HG03175 (cell line): ENCODE measurements around the gene CRLF2.
"Not testable (repeated sequence)": the region's sequence is repeated elsewhere in the genome, so short reads cannot be mapped to it uniquely, and the experiment has no call there.

Source experiments
- ATAC-seq: cut with Tn5 transposase; IDR thresholded peaks from one replicate; pipeline ENCODE4 v1.9.1; 2021; ENCODE audit warnings: mild to moderate bottlenecking, moderate library complexity; ENCODE audit not compliant: unreplicated experiment

The CRLF2 gene, protein sequence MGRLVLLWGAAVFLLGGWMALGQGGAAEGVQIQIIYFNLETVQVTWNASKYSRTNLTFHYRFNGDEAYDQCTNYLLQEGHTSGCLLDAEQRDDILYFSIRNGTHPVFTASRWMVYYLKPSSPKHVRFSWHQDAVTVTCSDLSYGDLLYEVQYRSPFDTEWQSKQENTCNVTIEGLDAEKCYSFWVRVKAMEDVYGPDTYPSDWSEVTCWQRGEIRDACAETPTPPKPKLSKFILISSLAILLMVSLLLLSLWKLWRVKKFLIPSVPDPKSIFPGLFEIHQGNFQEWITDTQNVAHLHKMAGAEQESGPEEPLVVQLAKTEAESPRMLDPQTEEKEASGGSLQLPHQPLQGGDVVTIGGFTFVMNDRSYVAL

GRCh38 chrX:1212532-1212931 lies at the start of gene CRLF2:
TSS of gene CRLF2 (minus strand) at chrX:1212649. CDS start at chrX:1212634, 15 bp downstream.
- ATAC-seq: peak; percentile 81

GRCh38 chrX:1261771-1262170 lies 49.3 kb upstream of the CRLF2 start:
- not testable (repeated sequence) for ATAC-seq

DNA sequence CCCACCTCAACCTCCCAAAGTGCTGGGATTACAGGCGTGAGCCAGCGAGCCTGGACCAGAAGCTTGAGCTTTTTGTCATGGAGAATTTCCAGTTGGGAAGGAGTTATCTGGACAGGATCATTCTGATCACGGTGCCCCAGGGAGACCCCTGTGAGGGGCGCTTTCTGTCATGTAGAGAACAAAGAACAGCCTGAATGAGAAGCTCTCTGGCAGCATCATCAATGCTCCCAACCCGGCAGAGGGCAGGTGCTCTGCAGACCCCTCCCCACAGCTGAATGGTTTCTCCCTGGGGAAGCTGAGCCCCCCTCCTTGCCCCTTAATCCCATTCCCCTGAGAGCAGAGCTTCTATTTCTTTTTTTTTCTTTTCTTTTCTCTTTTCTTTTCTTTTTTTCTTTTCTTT lies 48.8 kb upstream of the CRLF2 start:
- no peak for ATAC-seq

- ATAC-seq: no peak
Measured at GRCh38 chrX:1252861-1253260, 40.4 kb upstream of the CRLF2 start.

DNA sequence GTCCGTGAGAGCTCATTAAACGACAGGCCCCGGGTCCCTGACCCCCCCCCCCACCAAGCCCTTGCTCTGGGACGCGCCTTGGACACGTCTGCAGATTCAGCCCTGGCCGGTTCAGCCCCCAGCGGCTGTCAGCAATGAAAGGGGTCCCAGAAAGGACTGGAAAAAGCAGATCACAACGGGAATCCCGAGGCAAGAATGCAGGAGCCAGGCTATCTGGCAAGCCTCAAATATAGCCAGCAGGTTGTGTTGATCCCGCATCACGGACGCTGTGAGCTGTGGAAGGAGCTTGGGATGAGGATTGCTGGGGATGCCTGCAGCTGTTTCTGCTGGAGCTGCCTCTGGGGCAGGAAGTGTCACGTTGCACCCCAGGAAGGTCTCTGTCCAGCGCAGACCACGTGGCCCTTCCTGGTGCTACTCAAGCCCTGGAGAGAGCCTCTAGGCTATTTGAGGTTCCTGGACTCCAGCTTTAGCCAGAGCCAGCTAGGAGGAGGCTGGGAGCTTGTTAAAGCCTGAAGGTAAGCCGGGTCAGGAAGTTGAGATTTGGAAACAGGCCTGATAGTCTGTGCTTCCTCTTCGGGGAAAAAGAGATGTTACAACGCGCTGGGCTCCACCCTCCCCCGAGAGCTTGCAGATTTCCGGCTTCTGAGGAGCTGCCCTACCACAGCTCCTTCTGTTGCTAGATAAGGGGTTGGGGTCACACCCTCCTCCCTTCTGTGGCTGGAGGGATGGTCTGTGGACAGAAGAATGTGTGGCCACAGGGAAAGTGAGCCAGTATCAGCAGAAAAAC lies 36.8 kb upstream of the CRLF2 start:
- no peak for ATAC-seq

DNA sequence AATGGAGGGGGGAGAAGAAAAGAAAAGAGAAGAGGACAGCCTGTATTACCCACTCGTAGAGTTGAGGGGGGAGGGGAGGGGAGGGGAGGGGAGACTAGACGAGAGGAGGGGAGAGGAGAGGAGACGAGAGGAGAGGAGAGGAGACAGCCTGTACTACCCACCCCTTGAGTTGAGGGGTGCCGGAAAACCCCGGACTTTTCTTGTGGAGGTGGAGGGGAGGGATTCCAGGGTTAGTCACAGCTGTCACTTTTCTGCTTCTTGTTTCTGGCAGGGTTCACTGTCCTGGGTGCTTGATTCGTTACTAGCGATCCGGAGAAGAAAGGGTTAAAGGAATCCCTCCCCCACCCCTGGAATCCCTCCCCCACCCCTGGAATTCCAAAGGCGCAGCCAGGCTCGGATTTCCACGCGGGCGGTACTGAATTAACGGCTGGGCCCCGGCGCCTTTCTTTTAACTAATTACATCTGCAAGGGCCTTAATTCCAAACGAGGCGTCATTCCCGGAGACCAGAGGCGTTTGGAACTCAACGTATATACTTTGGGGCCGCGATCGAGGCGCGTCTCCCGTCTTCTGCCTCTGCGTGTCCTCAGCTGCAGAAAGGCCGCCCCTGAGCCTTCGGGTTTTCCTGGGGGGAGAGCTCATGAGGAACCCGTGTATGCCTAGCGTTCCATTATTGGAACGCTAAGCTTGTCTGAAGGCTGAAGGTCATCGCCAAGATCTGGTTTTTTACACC lies 36.0 kb upstream of the CRLF2 start:
- ATAC-seq: no peak

DNA sequence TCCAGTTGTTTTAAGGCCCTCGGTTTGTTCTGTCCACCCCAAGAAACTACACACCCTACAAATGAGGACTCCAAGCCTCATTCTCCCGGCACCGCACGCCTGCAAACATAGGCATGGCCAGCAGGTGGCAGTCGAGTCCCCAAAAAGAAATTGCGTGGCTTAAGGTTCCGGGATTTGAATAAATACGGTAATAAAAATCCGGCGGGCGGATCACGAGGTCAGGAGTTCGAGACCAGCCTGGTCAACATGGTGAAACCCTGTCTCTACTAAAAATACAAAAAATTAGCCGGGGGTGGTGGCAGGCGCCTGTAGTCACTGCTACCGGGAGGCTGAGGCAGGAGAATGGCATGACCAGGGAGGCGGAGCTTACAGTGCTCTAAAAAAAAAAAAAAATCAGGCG lies 34.4 kb upstream of the CRLF2 start:
- no peak for ATAC-seq

- ATAC-seq: no peak
Measured at GRCh38 chrX:1244164-1245076, 32.0 kb upstream of the CRLF2 start.

DNA sequence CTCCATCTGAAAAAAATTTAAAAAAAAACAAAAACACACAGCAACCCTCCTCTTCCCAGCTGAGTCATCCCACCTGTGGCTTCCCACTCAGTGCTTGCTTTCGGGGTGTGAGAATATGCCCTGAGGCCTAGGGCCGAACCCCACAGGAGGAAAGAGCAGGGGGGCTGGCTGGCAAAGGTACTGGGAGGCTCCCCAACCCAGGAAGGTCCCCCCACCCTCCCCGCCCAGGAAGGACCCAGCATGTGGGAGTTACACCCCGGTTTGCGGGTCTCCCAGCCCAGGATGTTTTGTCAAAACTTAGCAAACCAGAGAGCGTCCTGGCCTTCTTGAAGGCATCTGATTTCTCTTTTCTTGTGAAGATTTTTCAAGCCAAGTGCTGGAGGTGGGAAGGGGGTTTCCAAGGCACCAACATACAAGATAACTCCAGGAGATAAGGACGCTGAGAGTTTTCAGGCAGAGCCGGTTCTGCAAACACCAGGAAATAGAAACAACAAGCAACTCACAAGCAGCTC lies 30.5 kb upstream of the CRLF2 start:
- no peak for ATAC-seq

DNA sequence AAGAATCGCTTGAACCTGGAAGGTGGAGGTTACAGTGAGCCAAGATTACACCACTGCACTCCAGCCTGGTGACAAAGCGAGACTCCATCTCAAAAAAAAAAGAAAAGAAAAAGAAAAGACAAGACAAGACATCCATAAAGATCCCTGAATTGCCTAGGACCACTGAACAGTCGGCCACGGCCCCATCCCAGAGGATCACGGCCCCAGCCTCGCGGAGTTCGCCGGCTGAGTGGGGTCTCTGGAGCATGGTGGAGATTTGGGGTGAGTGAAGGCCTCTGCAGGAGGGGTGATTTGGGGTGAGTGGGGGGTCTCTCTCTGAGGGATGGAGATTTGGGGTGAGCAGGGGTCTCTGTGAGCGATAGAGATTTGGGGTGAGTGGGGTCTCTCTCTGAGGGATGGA lies 28.1 kb upstream of the CRLF2 start:
- not testable (repeated sequence) for ATAC-seq

GRCh38 chrX:1239681-1240142 lies 27.3 kb upstream of the CRLF2 start:
- no peak for ATAC-seq

GRCh38 chrX:1231850-1232465 lies 19.5 kb upstream of the CRLF2 start:
- no peak for ATAC-seq

- ATAC-seq: not testable (repeated sequence)
Measured at GRCh38 chrX:1228101-1228500, 15.7 kb upstream of the CRLF2 start.

DNA sequence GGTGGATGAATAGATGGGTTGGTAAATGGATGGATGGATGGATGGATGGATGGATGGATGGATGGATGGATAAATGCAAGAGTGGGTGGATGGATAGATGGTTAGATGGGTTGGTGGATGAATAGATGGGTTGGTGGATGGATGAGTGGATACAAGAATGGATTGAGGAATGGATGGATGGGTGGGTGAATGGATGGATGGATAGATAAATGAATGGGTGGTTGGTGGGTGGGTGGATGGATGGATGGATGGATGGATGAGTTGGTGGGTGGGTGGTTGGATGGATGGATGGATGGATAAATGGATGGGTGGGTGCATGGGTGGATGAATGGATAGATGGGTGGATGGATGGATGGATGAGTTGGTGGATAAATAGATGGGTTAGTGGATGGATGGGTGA lies 13.8 kb upstream of the CRLF2 start:
- ATAC-seq: no peak

- ATAC-seq: no peak
Measured at GRCh38 chrX:1224954-1225353, 12.5 kb upstream of the CRLF2 start.

- no peak for ATAC-seq
Measured at GRCh38 chrX:1223242-1223600, 10.8 kb upstream of the CRLF2 start.

- ATAC-seq: no peak
Measured at GRCh38 chrX:1222531-1223241, 10.2 kb upstream of the CRLF2 start.

DNA sequence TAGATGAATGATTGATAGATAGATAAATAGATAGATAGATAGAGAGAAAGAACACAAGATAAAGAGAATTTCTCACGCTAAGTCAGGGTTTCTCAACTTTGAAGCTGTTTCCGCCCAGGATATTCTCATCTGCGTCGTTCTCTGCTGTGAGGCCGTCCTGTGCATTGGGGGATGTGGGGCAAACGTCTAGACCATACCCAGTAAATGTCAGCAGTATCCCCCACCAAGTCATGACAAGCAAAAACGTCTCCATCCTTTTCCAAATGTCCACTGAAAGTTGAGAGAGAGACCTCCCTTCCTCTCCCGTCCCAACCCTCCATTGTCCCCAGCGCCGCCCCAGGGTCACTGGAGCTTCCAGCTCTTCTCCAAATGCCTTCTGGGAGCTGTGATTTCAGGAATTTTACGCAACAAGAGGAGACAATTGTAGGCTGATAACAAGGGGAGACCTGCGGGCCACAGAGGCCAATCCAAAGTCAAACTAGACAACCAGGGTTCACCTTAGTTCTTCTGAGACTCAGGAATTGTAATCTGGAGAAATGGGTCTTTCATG lies 8.9 kb upstream of the CRLF2 start:
- ATAC-seq: no peak

DNA sequence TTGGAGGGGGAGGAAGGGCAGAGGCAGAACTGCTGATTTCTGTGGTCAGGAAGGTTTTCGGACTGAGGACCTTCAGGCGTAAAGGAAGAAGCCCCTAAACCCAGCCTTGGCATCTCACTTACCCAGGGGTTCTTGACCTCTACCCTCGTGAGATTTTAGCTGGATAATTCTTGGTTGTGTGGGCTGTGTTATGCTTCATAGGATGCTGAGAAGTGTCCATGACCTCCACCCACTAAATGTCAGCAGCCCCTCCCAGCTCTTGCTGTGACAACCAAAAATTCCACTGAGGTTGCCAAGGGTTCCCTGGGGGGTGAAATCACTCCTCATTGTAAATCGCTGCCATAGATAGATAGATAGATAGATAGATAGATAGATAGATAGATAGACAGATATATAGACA lies 5.8 kb upstream of the CRLF2 start:
- ATAC-seq: no peak
